ENCODE measurements around the gene NID1.

DNA sequence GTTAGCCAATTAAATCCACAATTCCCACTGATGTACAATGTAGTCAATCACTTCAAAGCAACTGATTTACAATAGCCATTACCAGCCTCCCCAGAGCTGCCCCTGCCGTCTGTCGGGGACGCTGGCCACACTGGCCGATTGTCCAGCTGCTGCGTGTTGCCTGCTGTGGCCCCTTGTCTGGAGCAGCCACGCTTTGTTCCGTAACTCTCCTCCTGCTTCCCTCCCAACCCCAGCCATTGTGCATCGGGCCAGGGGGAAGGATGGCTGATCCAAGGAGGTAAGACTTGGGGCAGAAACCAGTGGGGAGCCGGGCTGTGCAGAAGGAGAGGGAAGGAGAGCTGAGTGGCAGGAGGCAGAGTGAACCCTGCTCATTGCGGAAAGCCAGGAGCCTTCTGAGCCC is 114.6 kb downstream of the NID1 start:
- TF ChIP-seq, protein P1, sequence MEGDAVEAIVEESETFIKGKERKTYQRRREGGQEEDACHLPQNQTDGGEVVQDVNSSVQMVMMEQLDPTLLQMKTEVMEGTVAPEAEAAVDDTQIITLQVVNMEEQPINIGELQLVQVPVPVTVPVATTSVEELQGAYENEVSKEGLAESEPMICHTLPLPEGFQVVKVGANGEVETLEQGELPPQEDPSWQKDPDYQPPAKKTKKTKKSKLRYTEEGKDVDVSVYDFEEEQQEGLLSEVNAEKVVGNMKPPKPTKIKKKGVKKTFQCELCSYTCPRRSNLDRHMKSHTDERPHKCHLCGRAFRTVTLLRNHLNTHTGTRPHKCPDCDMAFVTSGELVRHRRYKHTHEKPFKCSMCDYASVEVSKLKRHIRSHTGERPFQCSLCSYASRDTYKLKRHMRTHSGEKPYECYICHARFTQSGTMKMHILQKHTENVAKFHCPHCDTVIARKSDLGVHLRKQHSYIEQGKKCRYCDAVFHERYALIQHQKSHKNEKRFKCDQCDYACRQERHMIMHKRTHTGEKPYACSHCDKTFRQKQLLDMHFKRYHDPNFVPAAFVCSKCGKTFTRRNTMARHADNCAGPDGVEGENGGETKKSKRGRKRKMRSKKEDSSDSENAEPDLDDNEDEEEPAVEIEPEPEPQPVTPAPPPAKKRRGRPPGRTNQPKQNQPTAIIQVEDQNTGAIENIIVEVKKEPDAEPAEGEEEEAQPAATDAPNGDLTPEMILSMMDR (IDR thresholded peaks at IDR 0.05), result no peak
- TF ChIP-seq POLR2AphosphoS5 (IDR thresholded peaks at IDR 0.05), result no peak
